Measurements from ENCODE around the gene PRSS2.

Gene PRSS2

GRCh38 chr7:142799437-142799835 lies 28.7 kb downstream of the PRSS2 start:
- no peak for TF ChIP-seq CTCF (IDR thresholded peaks at IDR 0.05; ENCODE audit: unreplicated experiment in 3 of 3)
- no peak overlapping the region for H3K4me3 Mint-ChIP-seq
- no peaks in the 10 kb centered on the region for H3K36me3 Mint-ChIP-seq (ENCODE audit: low read depth)
- peaks cover 14% of the 10 kb centered on the region for H3K4me1 Mint-ChIP-seq
- peaks cover 91% of the 10 kb centered on the region for H3K27me3 Mint-ChIP-seq (ENCODE audit: low read depth)
- no peaks in the 10 kb centered on the region for H3K9me3 Mint-ChIP-seq
- H3K27ac Mint-ChIP-seq: no peak overlapping the region

GRCh38 chr7:142800088-142800487 lies 29.3 kb downstream of the PRSS2 start:
- H3K4me1 Mint-ChIP-seq: peaks cover 14% of the 10 kb centered on the region
- no peaks in the 10 kb centered on the region for H3K36me3 Mint-ChIP-seq (ENCODE audit: low read depth)
- no peak for TF ChIP-seq CTCF (IDR thresholded peaks at IDR 0.05; ENCODE audit: unreplicated experiment in 3 of 3)
- H3K27ac Mint-ChIP-seq: no peak overlapping the region
- H3K4me3 Mint-ChIP-seq: no peak overlapping the region
- no peaks in the 10 kb centered on the region for H3K9me3 Mint-ChIP-seq
- peaks cover 90% of the 10 kb centered on the region for H3K27me3 Mint-ChIP-seq (ENCODE audit: low read depth)

- TF ChIP-seq CTCF (IDR thresholded peaks at IDR 0.05; ENCODE audit: unreplicated experiment in 3 of 3): no peak
- no peak overlapping the region for H3K27ac Mint-ChIP-seq
- peaks cover 14% of the 10 kb centered on the region for H3K4me1 Mint-ChIP-seq
- peaks cover 89% of the 10 kb centered on the region for H3K27me3 Mint-ChIP-seq (ENCODE audit: low read depth)
- no peaks in the 10 kb centered on the region for H3K36me3 Mint-ChIP-seq (ENCODE audit: low read depth)
- H3K9me3 Mint-ChIP-seq: no peaks in the 10 kb centered on the region
- no peak overlapping the region for H3K4me3 Mint-ChIP-seq
Observed at GRCh38 chr7:142800699-142801260, 30.0 kb downstream of the PRSS2 start.

- H3K4me3 Mint-ChIP-seq: no peak overlapping the region
- H3K9me3 Mint-ChIP-seq: no peaks in the 10 kb centered on the region
- H3K4me1 Mint-ChIP-seq: peaks cover 8% of the 10 kb centered on the region
- no peak for TF ChIP-seq CTCF (IDR thresholded peaks at IDR 0.05; ENCODE audit: unreplicated experiment in 3 of 3)
- peaks cover 84% of the 10 kb centered on the region for H3K27me3 Mint-ChIP-seq (ENCODE audit: low read depth)
- no peaks in the 10 kb centered on the region for H3K36me3 Mint-ChIP-seq (ENCODE audit: low read depth)
- no peak overlapping the region for H3K27ac Mint-ChIP-seq
Observed at GRCh38 chr7:142801601-142802295, 31.0 kb downstream of the PRSS2 start.

GRCh38 chr7:142802301-142802700 lies 31.5 kb downstream of the PRSS2 start:
- Mint-ChIP-seq H3K9me3 (no peaks in the 10 kb centered on the region), H3K4me1 (peaks cover 8% of the 10 kb centered on the region), H3K27ac (no peak overlapping the region)

More at GRCh38 chr7:142802301-142802700, 31.5 kb downstream of the PRSS2 start:
- peaks cover 83% of the 10 kb centered on the region for H3K27me3 Mint-ChIP-seq (ENCODE audit: low read depth)
- no peak overlapping the region for H3K4me3 Mint-ChIP-seq
- no peaks in the 10 kb centered on the region for H3K36me3 Mint-ChIP-seq (ENCODE audit: low read depth)
- TF ChIP-seq CTCF (IDR thresholded peaks at IDR 0.05; ENCODE audit: unreplicated experiment in 3 of 3): no peak

Data from nephron (organoid).